IMR-90 (cell line): Measurements from ENCODE around the gene GNAT1. TPM values are rescaled to one million over a fixed set of nuclear protein-coding genes. Genes with fewer than 3 reads are reported as not detected.

Experiments
- ATAC-seq: fragments of 200-7000 bp; cut with Tn5 transposase; 2 replicates; pipeline ENCODE4 v1.9.1; 2020; ENCODE audit warnings: low read depth, mild to moderate bottlenecking, moderate library complexity
- BruUV-seq: library from RNA; stranded (reverse); fragments of 400-500 nt; replicated peaks from 2 replicates; lab custom pipeline; 2021; lab: Mats Ljungman, UMichigan
- CTCF ChIA-PET: fragments of 300-600 bp; formaldehyde crosslinking; extraction: SDS; loops from one replicate; lab custom pipeline; 2021; ENCODE audit warnings: antibody characterized with exemption; lab: Yijun Ruan, JAX
- POLR2A ChIA-PET: fragments of 300-600 bp; sonication (Branson Sonifier 250); formaldehyde crosslinking; loops from one replicate; lab custom pipeline; 2022; ENCODE audit warnings: antibody characterized with exemption; ENCODE audit not compliant: unreplicated experiment; lab: Charles Lee
- DNase-seq: peaks from one replicate; pipeline ENCODE4 v3.0.0; 2013
- H2AFZ ChIP-seq: replicated peaks from 2 replicates; pipeline ENCODE3; 2013; ENCODE audit warnings: low read length, mild to moderate bottlenecking; ENCODE audit not compliant: poor library complexity
- H2AK5ac ChIP-seq: 2 replicates; pipeline ENCODE4 v1.6.1; 2013; ENCODE audit warnings: low read depth, low read length, inconsistent platforms
- H2AK9ac ChIP-seq: replicated peaks from 2 replicates; pipeline ENCODE3; 2013; ENCODE audit warnings: mild to moderate bottlenecking, low read depth, low read length, moderate library complexity; ENCODE audit not compliant: poor library complexity
- H2BK120ac ChIP-seq: 2 replicates; pipeline ENCODE4 v1.6.1; 2013; ENCODE audit warnings: low read depth, low read length, inconsistent platforms
- H2BK15ac ChIP-seq: 3 replicates; pipeline ENCODE4 v1.6.1; 2013; ENCODE audit warnings: low read depth, low read length, inconsistent platforms
- H2BK20ac ChIP-seq: 2 replicates; pipeline ENCODE4 v1.6.1; 2013; ENCODE audit warnings: low read depth, mild to moderate bottlenecking, inconsistent platforms, low read length, moderate library complexity
- H2BK5ac ChIP-seq: 2 replicates; pipeline ENCODE4 v1.6.1; 2013; ENCODE audit warnings: mild to moderate bottlenecking, low read depth, low read length, inconsistent platforms; ENCODE audit not compliant: poor library complexity, severe bottlenecking
- H3K14ac ChIP-seq: replicated peaks from 2 replicates; pipeline ENCODE4 v1.6.1; 2013; ENCODE audit warnings: low read depth, low read length, inconsistent platforms
- H3K18ac ChIP-seq: 2 replicates; pipeline ENCODE4 v1.6.1; 2013; ENCODE audit warnings: low read depth, low read length, control low read depth
- H3K23ac ChIP-seq: 2 replicates; pipeline ENCODE4 v1.6.1; 2013; ENCODE audit warnings: low read depth, low read length, inconsistent platforms
- H3K27ac ChIP-seq: 2 replicates; pipeline ENCODE4 v1.5.1; 2013; ENCODE audit warnings: mild to moderate bottlenecking, control low read depth, low read length; ENCODE audit not compliant: insufficient read depth
- H3K27me3 ChIP-seq: 2 replicates; pipeline ENCODE4 v1.6.1; 2013; ENCODE audit warnings: low read length; ENCODE audit not compliant: control insufficient read depth, insufficient read depth
- H3K36me3 ChIP-seq: 2 replicates; pipeline ENCODE4 v1.6.1; 2013; ENCODE audit warnings: low read length, mixed read lengths; ENCODE audit not compliant: control insufficient read depth, insufficient read depth
- H3K4ac ChIP-seq: 2 replicates; pipeline ENCODE4 v1.6.1; 2013; ENCODE audit warnings: low read depth, low read length, inconsistent platforms
- H3K4me1 ChIP-seq: 2 replicates; pipeline ENCODE4 v1.6.1; 2013; ENCODE audit warnings: low read length, mixed read lengths; ENCODE audit not compliant: control insufficient read depth, insufficient read depth
- H3K4me2 ChIP-seq: 2 replicates; pipeline ENCODE4 v1.6.1; 2013; ENCODE audit warnings: low read depth, mild to moderate bottlenecking, control low read depth, low read length, moderate library complexity
- H3K4me3 ChIP-seq: 2 replicates; pipeline ENCODE4 v1.5.1; 2013; ENCODE audit warnings: low read depth, mild to moderate bottlenecking, control low read depth, low read length, moderate library complexity; ENCODE audit not compliant: insufficient read depth
- H3K56ac ChIP-seq: 2 replicates; pipeline ENCODE4 v1.6.1; 2013; ENCODE audit warnings: low read length, inconsistent platforms; ENCODE audit not compliant: insufficient read depth; ENCODE audit errors: extremely low read depth
- H3K79me1 ChIP-seq, 2 experiments: 2 replicates each; pipeline ENCODE4 v1.6.1; 2013; ENCODE audit warnings: low read length in 2 of 2, inconsistent platforms in 1 of 2, low read depth in 1 of 2
- H3K9ac ChIP-seq: 2 replicates; pipeline ENCODE4 v1.6.1; 2013; ENCODE audit warnings: low read depth, low read length, control low read depth
- H3K9me1 ChIP-seq: 2 replicates; pipeline ENCODE4 v1.6.1; 2013; ENCODE audit warnings: low read length, inconsistent platforms; ENCODE audit not compliant: insufficient read depth
- H3K9me3 ChIP-seq: 2 replicates; pipeline ENCODE4 v1.6.1; 2013; ENCODE audit warnings: low read length; ENCODE audit not compliant: control insufficient read depth, insufficient read depth
- H4K20me1 ChIP-seq: 2 replicates; pipeline ENCODE4 v1.6.1; 2013; ENCODE audit warnings: low read length, inconsistent platforms; ENCODE audit not compliant: insufficient read depth
- H4K5ac ChIP-seq: 2 replicates; pipeline ENCODE4 v1.6.1; 2013; ENCODE audit warnings: mild to moderate bottlenecking, low read depth, low read length, control low read depth
- H4K8ac ChIP-seq, 2 experiments: 2 replicates each; pipeline ENCODE4 v1.6.1; 2013; ENCODE audit warnings: low read depth in 2 of 2, low read length in 2 of 2, control low read depth in 1 of 2, inconsistent platforms in 1 of 2
- H4K91ac ChIP-seq: 2 replicates; pipeline ENCODE4 v1.6.1; 2013; ENCODE audit warnings: low read depth, low read length, inconsistent platforms; ENCODE audit not compliant: insufficient read depth
- CEBPB ChIP-seq: IDR thresholded peaks from 2 replicates; pipeline ENCODE4 v1.6.1; 2012; ENCODE audit warnings: low read depth, low read length, improper control_type of control experiment
- CHD1 ChIP-seq: IDR thresholded peaks from 2 replicates; pipeline ENCODE4 v1.6.1; 2012; ENCODE audit warnings: low read depth, low read length, improper control_type of control experiment
- RAD21 ChIP-seq: IDR thresholded peaks from 2 replicates; pipeline ENCODE4 v1.6.1; 2012; ENCODE audit warnings: low read length, improper control_type of control experiment
- RCOR1 ChIP-seq: IDR thresholded peaks from 2 replicates; pipeline ENCODE4 v1.6.1; 2012; ENCODE audit warnings: mild to moderate bottlenecking, low read length, improper control_type of control experiment; ENCODE audit not compliant: insufficient replicate concordance
- SMC3 ChIP-seq: fragments of 150-350 bp; IDR thresholded peaks from 2 replicates; pipeline ENCODE4 v1.6.1; 2016; ENCODE audit warnings: low read depth, mild to moderate bottlenecking, antibody characterized with exemption, low read length, moderate library complexity
- WGBS, 2 experiments: methylation state at CpG; one replicate each; pipeline versions ENCODE4 v1.1.5 to v1.1.7; 2013; ENCODE audit warnings: missing lambda C conversion rate in 2 of 2; ENCODE audit not compliant: insufficient read length in 1 of 2; ENCODE audit errors: extremely low coverage in 2 of 2; 5-methylcytosine and 5-hydroxymethylcytosine counted together
- dilution Hi-C: fragments of 300-500 bp; cut with HindIII; formaldehyde crosslinking; loops from one replicate; pipeline ENCODE4 v1.14.3; 2018; ENCODE audit warnings: low sequenced_read_pairs; ENCODE audit not compliant: unreplicated experiment
- in situ Hi-C: fragments of 300-500 bp; cut with MboI; formaldehyde crosslinking; loops from 3 replicates; pipeline ENCODE4 v1.14.3; 2019; ENCODE audit warnings: low sequenced_read_pairs, inconsistent platforms, mixed read lengths
- intact Hi-C: fragments of 100-400 bp; cut with micrococcal nuclease; formaldehyde crosslinking; loops from 2 replicates; pipeline ENCODE4 v1.10.0; 2022
- polyA plus RNA-seq, 3 experiments: library from polyadenylated mRNA; depleted of rRNA; stranded (reverse); fragments of >200 nt; gene quantifications; 2 replicates each; pipeline ENCODE4 v1.2.3, GENCODE V29; 2012; ENCODE audit warnings: low replicate concordance in 1 of 3
- total RNA-seq: library from RNA; depleted of rRNA; stranded (reverse); fragments of >200 nt; gene quantifications from 2 replicates; pipeline ENCODE4 v1.2.3, GENCODE V29; 2012
- TF ChIP-seq, protein P1 (sequence below): conservative IDR thresholded peaks from 2 replicates; pipeline ENCODE4 v1.5.1; 2012; ENCODE audit warnings: mild to moderate bottlenecking, low read depth, low read length, improper control_type of control experiment

The GNAT1 gene
- total and polyA plus RNA-seq, 2 of the 4 experiments (the other 2 are of a cell fraction) = not detected

- no peak overlapping the region for H4K8ac ChIP-seq
- dilution Hi-C loops = no loop called here
- peak overlapping the region; percentile 61 for H2AK9ac ChIP-seq
- in situ Hi-C loops = loop anchor here (5.0 kb wide), 2 partner anchors 35 to 80 kb away; no protein-coding TSS in a partner anchor
- no peaks in the 10 kb centered on the region for H3K9me3 ChIP-seq
- H3K36me3 ChIP-seq = peaks cover 3% of the 10 kb centered on the region; the same call in 1 of the 2 replicates
- H3K27ac ChIP-seq = no peak overlapping the region
- no peak overlapping the region for H3K56ac ChIP-seq
- no peaks in the 10 kb centered on the region for H3K4me1 ChIP-seq
- no peak overlapping the region for H4K91ac ChIP-seq
- H3K79me1 ChIP-seq = no peaks in the 10 kb centered on the region
- no peak overlapping the region for H3K14ac ChIP-seq
- ChIA-PET POLR2A (no interaction called here), CTCF (interaction anchor here (0.6 to 1.3 kb wide), 2 partner anchors 14 to 77 kb away, joined by 3 to 6 read pairs; no protein-coding TSS in a partner anchor)
- intact Hi-C loops = loop anchor here (1.0 kb wide), 2 partner anchors 34 to 81 kb away; no protein-coding TSS in a partner anchor
- peak overlapping the region; percentile 71 for H2AFZ ChIP-seq
- H3K27me3 ChIP-seq = peaks cover 29% of the 10 kb centered on the region
- H3K4ac ChIP-seq = no peak overlapping the region
- BruUV-seq = no TSS peak
- no peak overlapping the region for H2BK5ac ChIP-seq
- no peak overlapping the region for H3K9ac ChIP-seq
- no peak overlapping the region for H2BK120ac ChIP-seq
- TF ChIP-seq CEBPB (peak; percentile 45; the same call in 1 of the 2 replicates), SMC3 (peak; percentile 84), RCOR1 (no peak), CHD1 (no peak), RAD21 (peak; percentile 89)
- TF ChIP-seq, protein P1, sequence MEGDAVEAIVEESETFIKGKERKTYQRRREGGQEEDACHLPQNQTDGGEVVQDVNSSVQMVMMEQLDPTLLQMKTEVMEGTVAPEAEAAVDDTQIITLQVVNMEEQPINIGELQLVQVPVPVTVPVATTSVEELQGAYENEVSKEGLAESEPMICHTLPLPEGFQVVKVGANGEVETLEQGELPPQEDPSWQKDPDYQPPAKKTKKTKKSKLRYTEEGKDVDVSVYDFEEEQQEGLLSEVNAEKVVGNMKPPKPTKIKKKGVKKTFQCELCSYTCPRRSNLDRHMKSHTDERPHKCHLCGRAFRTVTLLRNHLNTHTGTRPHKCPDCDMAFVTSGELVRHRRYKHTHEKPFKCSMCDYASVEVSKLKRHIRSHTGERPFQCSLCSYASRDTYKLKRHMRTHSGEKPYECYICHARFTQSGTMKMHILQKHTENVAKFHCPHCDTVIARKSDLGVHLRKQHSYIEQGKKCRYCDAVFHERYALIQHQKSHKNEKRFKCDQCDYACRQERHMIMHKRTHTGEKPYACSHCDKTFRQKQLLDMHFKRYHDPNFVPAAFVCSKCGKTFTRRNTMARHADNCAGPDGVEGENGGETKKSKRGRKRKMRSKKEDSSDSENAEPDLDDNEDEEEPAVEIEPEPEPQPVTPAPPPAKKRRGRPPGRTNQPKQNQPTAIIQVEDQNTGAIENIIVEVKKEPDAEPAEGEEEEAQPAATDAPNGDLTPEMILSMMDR = peak; percentile 89
- no peak overlapping the region for H2BK15ac ChIP-seq
- peak; percentile 40 for DNase-seq
- peak; percentile 63 for ATAC-seq
- no peaks in the 10 kb centered on the region for H3K9me1 ChIP-seq
- peaks cover 4% of the 10 kb centered on the region; the same call in 1 of the 2 replicates for H4K20me1 ChIP-seq
- no peak overlapping the region for H3K4me3 ChIP-seq
- H3K4me2 ChIP-seq = no peak overlapping the region
- no peak overlapping the region for H2AK5ac ChIP-seq
- H3K23ac ChIP-seq = no peak overlapping the region
- WGBS, 2 experiments = 3% methylated on average over 6 of the region's 21 CpGs; no CpG with 5 or more reads in 1 of the 2 experiments
- no peak overlapping the region for H3K18ac ChIP-seq
- H4K5ac ChIP-seq = no peak overlapping the region
- H2BK20ac ChIP-seq = no peak overlapping the region
Observed at GRCh38 chr3:50192689-50193141, 1.3 kb downstream of the GNAT1 start.
